GM12891 (cell line): ENCODE results near the gene RHOB.

Experiments
- DNase-seq: peaks from one replicate; pipeline ENCODE4 v3.0.0; 2011; ENCODE audit warnings: low spot score; ENCODE audit not compliant: insufficient read length
- FAIRE-seq: peaks from 2 replicates; lab custom pipeline; 2011; peaks lifted over from hg19 to GRCh38; lab: Jason Lieb, UNC
- PAX5 ChIP-seq: IDR thresholded peaks from 2 replicates; pipeline ENCODE4 v1.6.1; 2011; ENCODE audit warnings: low read length, moderate library complexity, mild to moderate bottlenecking; ENCODE audit not compliant: insufficient read depth, severe bottlenecking
- POLR2A ChIP-seq: IDR thresholded peaks from 2 replicates; pipeline ENCODE4 v1.6.1; 2011; ENCODE audit warnings: low read depth, low read length, control low read depth
- POLR2AphosphoS5 ChIP-seq: IDR thresholded peaks from 2 replicates; pipeline ENCODE4 v1.6.1; 2011; ENCODE audit warnings: low read depth, low read length, control low read depth
- POU2F2 ChIP-seq: IDR thresholded peaks from 2 replicates; pipeline ENCODE4 v1.6.1; 2011; ENCODE audit warnings: low read depth, mild to moderate bottlenecking, control low read depth, low read length, moderate library complexity
- SPI1 ChIP-seq: IDR thresholded peaks from 2 replicates; pipeline ENCODE4 v1.6.1; 2011; ENCODE audit warnings: low read depth, low read length, control low read depth
- TAF1 ChIP-seq: IDR thresholded peaks from 2 replicates; pipeline ENCODE4 v1.6.1; 2011; ENCODE audit warnings: low read depth, low read length, control low read depth

RHOB gene

DNA sequence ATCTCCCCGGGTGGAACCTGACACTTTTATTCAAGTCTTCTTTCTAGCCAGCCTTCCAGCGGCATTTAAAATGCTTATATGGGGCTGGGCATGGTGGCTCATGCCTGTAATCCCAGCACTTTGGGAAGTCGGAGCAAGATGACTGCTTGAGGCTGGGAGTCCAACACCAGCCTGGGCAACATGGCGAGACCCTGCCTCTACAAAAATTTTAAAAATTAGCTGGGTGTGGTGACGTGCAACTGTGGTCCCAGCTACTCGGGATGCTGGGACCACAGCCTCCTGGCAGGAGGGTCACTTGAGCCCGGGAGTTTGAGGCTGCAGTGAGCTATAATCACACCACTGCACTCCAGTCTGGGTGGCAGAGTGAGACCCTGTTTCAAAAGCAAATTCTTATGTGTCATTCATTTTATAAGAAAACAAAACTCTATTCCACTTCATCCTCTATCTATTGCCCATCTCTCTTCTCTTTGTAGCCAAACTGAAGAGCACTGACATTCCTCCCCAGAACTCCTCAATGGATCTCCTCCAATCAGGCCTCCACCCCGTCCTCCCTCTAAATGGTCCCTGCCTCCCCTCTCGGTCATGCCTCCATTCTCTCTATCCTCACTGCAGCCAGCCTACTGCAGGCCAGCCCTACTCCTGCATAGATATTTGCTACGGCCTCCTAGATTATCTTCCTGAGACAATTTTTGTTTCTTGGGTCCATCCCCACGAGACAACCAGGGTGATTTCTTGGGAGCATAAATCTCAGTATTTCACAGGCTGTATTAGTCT is 18.0 kb upstream of the RHOB start:
- TF ChIP-seq POLR2AphosphoS5 (no peak), POLR2A (no peak), PAX5 (no peak), SPI1 (no peak), POU2F2 (no peak), TAF1 (no peak)
- FAIRE-seq (no peak), DNase-seq (no peak)

GRCh38 chr2:20429528-20429927 is 17.3 kb upstream of the RHOB start:
- FAIRE-seq: peak; percentile 85
- TF ChIP-seq PAX5 (no peak), SPI1 (peak; percentile 78)
- DNase-seq: no peak

DNA sequence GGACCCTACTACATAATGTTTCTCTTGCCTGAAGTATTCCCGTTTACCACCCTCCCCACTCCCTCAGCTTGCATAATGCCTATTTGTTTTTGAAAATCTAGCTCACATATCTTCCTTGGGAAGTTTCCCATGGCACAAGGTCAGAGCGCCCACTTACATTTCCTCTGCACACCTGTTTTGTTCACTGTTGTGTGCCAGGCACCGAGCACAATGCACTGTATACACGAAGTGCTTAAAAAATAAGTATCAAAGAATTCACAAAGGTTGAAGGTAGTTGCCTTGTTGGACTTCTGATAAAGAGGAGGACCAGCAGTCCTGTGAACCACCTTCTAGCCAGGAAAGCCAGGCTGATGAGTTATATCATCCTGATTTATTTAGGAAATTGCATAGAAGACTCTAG is 16.8 kb upstream of the RHOB start:
- FAIRE-seq: no peak
- TF ChIP-seq POU2F2 (no peak), TAF1 (no peak), POLR2A (no peak), POLR2AphosphoS5 (no peak), SPI1 (no peak), PAX5 (no peak)
- no peak for DNase-seq

DNA sequence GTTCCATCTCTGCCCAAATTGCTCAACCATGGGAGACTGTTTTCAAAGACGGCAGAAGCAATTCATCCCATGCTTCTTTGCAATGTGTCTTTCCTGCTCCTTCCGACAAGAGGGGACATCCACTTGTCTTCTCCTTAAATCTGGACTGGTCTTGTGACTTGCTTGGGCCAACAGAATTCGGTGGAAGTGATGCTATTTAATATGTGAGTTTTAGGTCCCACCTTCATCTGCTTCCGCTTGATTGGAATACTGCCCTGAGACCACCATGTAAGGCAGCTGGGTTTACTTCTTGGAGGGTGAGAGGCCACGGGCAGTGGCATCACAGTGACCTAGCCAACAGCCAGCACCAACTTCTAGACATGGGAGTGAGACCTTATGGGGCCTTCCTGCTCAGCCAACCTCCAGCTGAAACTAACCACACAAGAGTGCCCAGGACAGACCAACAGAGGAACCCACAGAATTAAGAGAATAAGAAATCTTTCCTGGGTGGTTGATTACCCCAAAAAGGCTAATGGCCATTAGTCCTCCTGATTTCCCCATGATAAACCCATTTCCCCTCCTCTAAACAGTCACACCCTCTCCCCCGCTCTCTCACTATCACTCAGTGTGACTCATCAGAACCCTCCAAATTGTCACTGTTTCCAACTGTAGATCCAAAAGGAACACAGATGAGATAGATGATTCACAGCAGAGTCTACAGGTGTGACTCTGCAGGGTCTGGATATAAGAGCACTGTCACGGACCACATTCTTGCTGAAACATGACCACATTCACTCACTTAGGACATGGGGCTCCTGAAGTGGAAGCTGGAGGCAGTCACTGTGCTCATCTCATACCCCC is 16.2 kb upstream of the RHOB start:
- TF ChIP-seq TAF1 (no peak), POU2F2 (no peak), PAX5 (no peak), POLR2AphosphoS5 (no peak), SPI1 (no peak), POLR2A (no peak)
- FAIRE-seq (no peak), DNase-seq (no peak)

DNA sequence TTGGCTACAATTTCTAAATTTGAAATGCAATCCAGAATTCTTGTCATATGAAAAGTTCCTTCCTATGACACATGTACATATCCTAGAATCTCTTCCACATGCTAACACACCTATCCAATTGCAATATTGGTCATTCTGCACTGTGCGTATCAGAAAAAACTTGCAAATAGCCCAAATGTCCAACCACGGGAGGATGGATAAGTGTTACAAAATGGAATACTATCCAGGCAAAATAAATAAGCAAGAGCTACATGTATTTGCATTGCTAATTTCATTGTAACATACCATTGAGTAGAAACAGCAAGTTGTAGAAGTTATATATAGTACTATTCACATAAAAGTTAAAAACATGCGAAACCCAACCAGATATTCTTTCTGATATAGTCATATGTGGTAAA is 15.6 kb upstream of the RHOB start:
- FAIRE-seq (no peak), DNase-seq (no peak)
- TF ChIP-seq TAF1: no peak
- no peak for TF ChIP-seq POLR2A
- no peak for TF ChIP-seq SPI1
- TF ChIP-seq POLR2AphosphoS5: no peak
- TF ChIP-seq PAX5: no peak
- TF ChIP-seq POU2F2: no peak

- no peak for DNase-seq
- FAIRE-seq: no peak
- no peak for TF ChIP-seq PAX5
- TF ChIP-seq SPI1: no peak
- TF ChIP-seq TAF1: no peak
- TF ChIP-seq POU2F2: no peak
- no peak for TF ChIP-seq POLR2A
- no peak for TF ChIP-seq POLR2AphosphoS5
Measured at GRCh38 chr2:20431772-20432171, 15.1 kb upstream of the RHOB start.

- no peak for TF ChIP-seq POLR2A
- no peak for TF ChIP-seq POU2F2
- no peak for TF ChIP-seq PAX5
- TF ChIP-seq SPI1: no peak
- TF ChIP-seq POLR2AphosphoS5: no peak
- no peak for TF ChIP-seq TAF1
- DNase-seq (no peak), FAIRE-seq (no peak)
Measured at GRCh38 chr2:20432714-20433113, 14.2 kb upstream of the RHOB start.

DNA sequence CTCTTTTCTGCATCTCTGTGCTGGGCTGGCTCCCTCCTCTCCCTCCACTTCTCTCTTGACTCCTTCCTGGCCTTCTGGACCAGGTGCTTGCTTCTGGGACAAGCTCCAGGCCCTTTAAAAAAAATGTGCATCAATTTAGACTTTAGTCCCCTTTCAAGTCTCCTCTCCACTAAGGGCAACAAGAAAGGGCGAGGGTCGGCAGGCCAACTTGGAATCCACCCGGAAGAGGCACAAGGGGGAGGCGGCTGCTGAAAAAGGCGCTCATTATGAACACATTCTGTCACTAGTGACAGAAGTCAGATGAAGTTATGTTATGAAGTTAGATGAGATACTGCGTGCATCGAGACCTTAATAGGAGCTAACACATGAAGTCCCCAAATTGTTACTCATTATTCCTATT is 13.6 kb upstream of the RHOB start:
- DNase-seq: no peak
- TF ChIP-seq POLR2AphosphoS5 (no peak), PAX5 (no peak), POU2F2 (no peak), POLR2A (no peak), SPI1 (no peak), TAF1 (no peak)
- no peak for FAIRE-seq

DNA sequence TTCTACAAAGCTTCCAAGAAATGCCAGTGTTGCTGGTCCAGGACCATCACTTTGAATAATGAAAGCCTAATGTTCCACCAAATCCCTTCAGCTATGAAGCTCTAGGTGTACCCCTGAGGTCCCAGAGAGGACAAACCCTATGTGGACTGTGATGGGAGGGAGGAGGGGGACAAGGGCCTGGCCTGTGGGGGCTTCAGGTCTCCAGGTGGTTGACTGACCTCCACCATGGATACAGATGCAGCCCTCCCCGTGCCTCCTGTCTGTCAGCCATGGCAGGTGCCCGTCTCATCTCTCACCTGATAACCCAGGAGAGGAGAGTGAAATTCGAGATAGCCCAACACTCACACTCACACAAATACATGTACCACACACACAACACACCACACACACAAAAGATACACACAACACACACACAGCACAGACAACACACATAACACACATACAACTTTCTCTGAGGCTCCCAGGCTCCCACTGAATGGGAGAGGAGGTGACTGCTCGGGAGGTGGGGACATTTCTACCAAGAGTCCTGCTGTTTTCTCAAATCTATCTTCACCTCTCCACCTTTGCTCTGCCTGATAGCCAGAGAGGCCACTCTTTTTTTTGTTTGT is 12.8 kb upstream of the RHOB start:
- TF ChIP-seq POLR2AphosphoS5 (no peak), PAX5 (no peak), POLR2A (no peak), TAF1 (no peak)
- no peak for DNase-seq
- FAIRE-seq: no peak
